Sigmoid colon (tissue), 4 donors: ENCODE results near the gene SLC37A3.

ENCODE experiments used
- CTCF ChIP-seq, 4 experiments: fragments of 450-650 bp in 3 of 4; fragments of 200-600 bp in 1 of 4; IDR thresholded peaks; one replicate each; pipeline ENCODE4 v1.5.1; 2016 to 2019; ENCODE audit warnings: antibody characterized with exemption in 4 of 4, mild to moderate bottlenecking in 3 of 4, moderate library complexity in 2 of 4
- EP300 ChIP-seq, 4 donors: sonication (generic); formaldehyde crosslinking; IDR thresholded peaks; one replicate each; pipeline ENCODE4 v1.6.1; 2017; ENCODE audit warnings: antibody characterized with exemption in 4 of 4
- POLR2A ChIP-seq, 2 donors: fragments of 450-650 bp; IDR thresholded peaks; one replicate each; pipeline ENCODE4 v1.6.1; 2016; ENCODE audit warnings: antibody characterized with exemption in 2 of 2, mild to moderate bottlenecking in 2 of 2, moderate library complexity in 2 of 2
- POLR2AphosphoS5 ChIP-seq, 4 donors: sonication (generic); formaldehyde crosslinking; IDR thresholded peaks; one replicate each; pipeline ENCODE4 v1.6.1; 2017; ENCODE audit warnings: antibody characterized with exemption in 4 of 4

- TF ChIP-seq CTCF (IDR thresholded peaks at IDR 0.05) = no peak
- TF ChIP-seq POLR2A (IDR thresholded peaks at IDR 0.05) = no peak
- TF ChIP-seq EP300 (IDR thresholded peaks at IDR 0.05) = no peak
- TF ChIP-seq POLR2AphosphoS5 (IDR thresholded peaks at IDR 0.05) = no peak
Observed at GRCh38 chr7:140417456-140418155, 19.3 kb upstream of the SLC37A3 start.
